H1 (cell line): ENCODE data around the gene BRIP1. TPM values are rescaled to one million over a fixed set of nuclear protein-coding genes. Genes with fewer than 3 reads are reported as not detected.

Source experiments
- CHD7 ChIP-seq: fragments of 300-600 bp; sonication (generic); IDR thresholded peaks from 2 replicates; pipeline ENCODE4 v1.7.1; 2012; ENCODE audit warnings: low read length, moderate library complexity, mild to moderate bottlenecking, inconsistent platforms; ENCODE audit not compliant: insufficient replicate concordance
- RNF2 ChIP-seq: fragments of 200-900, 300-1000 bp; sonication (generic); IDR thresholded peaks from 2 replicates; pipeline ENCODE4 v1.7.1; 2016; ENCODE audit warnings: borderline replicate concordance, low read depth, mild to moderate bottlenecking, antibody characterized with exemption, low read length; ENCODE audit not compliant: poor library complexity, severe bottlenecking; ENCODE audit errors: missing control alignments
- polyA plus RNA-seq, 7 experiments: library from polyadenylated mRNA; depleted of rRNA in 3 of 7; stranded (reverse) in 5 of 7; unstranded in 2 of 7; fragments of >200 nt in 5 of 7; fragments of 200-250 nt in 2 of 7; gene quantifications; 1 replicate in 5 of 7; 2 replicates in 1 of 7; 4 replicates in 1 of 7; pipeline versions ENCODE4 v1.2.1 to v1.2.3, GENCODE V29; 2011 to 2013; ENCODE audit warnings: missing spikeins in 2 of 7, mixed read lengths in 2 of 7
- total RNA-seq: library from RNA; stranded (reverse); fragmentation: NEBNext Ultra II Directional; extraction: Animal tissue kit (Norgen Biotek cat#: 25700); gene quantifications from 2 replicates; pipeline ENCODE4 v1.2.1, GENCODE V29; 2021

The BRIP1 gene
- total and polyA plus RNA-seq, 2 of the 8 experiments (the other 6 are each of a cell fraction or from before 2014, with no cell fraction given): 5.8 to 19.2 TPM

DNA sequence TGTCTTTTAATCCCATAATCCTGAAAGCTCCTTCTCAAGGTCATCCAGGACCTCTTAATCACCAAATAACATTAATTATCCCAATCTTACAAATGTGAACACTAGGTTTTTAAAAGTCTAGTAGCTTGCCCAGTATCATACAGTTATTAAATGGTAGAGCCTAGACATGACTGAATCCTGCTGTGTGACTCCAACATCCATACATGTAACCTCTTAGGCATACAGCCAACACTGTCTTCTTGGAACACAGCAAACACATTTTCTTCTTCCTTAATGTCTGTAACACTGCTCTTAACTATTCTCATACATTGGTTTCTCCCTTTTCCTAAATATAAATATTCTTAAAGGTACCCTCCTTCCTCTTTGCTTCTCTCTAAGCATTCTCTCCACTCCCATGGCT lies 13.7 kb downstream of the BRIP1 start (continued):
- TF ChIP-seq CHD7 (no peak), RNF2 (no peak)
